GM19043 (cell line): Measurements from ENCODE around the gene ELL.
"Not testable (repeated sequence)": the region's sequence is repeated elsewhere in the genome, so short reads cannot be mapped to it uniquely, and the experiment has no call there.

Source experiments
- ATAC-seq: cut with Tn5 transposase; IDR thresholded peaks from one replicate; pipeline ENCODE4 v1.9.1; 2021; ENCODE audit warnings: low read depth; ENCODE audit not compliant: unreplicated experiment

Gene ELL

DNA sequence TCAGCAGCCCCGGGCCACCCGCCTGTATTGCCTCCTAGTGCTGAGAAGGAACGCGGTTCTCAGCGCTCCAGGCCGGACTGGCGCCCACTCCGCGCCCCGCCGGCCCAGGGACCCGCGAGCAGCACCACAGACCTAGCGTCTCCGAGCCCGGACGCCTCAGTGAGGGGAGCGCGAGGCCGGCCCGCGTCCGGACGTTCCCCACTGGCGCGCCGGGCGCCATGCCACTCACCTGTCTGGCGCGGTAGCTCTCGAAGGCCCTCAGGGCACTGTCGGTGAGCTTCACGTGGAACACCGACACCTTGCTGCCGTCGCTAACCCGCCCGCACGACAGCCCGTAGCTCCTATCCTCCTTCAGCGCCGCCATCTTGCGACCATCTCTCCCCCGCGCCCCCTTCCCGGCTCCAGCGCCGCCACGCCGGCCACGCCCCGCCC is at the start of gene ELL:
Gene ELL, minus strand, starts transcription at position 379 of the 432 bp plus-strand sequence. Its CDS starts 15 bp downstream, at position 364.
- no peak for ATAC-seq

DNA sequence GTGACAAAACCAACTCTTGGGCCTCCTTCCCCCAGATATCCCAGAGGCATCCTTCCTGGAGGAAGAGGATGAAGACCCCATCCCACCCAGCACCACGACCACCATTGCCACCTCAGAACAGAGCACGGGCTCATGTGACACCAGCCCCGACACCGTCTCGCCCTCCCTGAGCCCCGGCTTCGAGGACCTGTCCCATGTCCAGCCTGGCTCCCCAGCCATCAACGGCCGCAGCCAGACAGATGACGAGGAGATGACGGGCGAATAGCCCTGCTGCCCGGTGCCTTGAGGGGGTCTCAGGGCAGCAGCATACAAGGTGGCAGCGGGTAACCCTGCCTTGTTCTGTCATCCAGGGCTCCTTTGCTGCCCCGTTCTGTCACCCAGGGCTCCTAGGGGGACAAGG is 46.5 kb upstream of the ELL start:
- ATAC-seq = no peak

DNA sequence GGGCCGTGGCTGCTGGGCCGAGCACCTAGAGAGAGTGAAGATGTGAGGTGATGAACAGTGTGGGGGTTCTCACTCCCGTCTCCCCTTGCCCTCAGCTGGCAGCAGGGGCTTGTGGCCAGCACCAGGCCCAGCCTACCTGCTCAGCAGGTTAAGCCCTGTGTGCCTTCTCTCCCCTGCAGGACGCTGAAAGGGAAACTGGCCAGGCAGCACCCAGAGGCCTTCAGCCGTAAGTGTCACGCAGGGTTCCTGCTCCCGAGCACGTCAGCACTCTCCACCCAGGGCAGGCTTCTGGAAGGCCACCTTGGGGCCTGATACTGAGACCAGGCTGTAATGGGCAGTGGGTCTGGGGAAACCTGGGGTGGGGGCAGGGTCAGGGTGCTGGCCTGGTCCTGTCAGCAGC is 45.1 kb upstream of the ELL start:
- no peak for ATAC-seq

DNA sequence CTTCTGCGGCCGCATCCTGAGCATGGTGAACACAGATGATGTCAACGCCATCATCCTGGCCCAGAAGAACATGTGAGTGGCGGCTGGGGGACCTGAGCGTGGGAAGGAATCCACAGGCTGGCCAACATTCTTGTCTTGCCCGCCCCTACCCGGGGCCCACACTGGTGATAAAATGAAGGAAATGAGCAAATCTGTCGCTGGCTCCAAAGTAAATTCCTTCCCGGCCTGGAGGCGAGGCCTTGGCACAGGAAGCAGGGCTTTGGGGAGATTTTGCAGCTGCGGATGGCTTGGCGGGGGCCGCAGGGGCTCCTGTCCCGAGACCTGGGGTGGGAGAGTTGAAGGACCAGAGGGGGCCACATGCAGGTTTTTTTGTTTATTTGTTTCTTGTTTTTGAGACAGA is 40.2 kb upstream of the ELL start:
- ATAC-seq = no peak

DNA sequence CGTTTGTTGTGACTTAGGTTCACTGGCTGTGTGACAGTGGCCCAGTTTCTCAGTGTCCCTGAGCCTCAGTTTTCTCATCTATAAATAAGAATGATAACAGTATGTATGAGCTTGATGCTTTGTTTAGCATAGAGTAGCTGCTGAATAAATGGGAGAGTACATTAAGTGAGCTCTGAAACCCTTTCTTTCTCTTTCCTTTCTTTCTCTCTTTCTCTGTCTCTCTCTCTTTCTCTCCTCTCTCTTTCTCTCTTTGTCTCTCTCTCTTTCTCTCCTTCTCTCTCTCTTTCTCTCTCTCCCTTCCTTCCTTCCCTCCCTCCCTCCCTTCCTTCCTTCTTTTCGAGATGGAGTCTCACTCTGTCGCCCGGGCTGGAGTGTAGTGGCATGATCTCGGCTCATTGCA is 37.8 kb upstream of the ELL start:
- ATAC-seq = no peak

DNA sequence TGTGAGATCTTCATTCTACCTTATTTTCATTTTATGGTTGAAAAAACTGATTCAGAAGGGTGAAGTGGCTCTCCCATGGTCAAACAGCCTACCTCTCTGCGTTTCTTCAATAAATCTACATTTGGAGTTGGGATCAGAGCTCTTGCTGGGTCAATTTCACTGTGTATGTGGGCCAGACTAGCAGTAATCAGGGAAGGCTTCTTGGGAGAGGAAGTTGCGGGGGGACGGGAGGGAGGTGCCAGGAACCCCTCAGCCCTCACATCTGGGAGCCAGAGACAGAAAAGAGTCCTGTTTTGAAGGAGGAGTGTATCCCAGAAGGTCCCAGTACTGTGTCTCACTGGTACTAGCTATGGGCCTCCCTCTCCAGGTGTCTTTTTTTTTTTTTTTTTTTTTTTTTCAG is 36.7 kb upstream of the ELL start:
- no peak for ATAC-seq

DNA sequence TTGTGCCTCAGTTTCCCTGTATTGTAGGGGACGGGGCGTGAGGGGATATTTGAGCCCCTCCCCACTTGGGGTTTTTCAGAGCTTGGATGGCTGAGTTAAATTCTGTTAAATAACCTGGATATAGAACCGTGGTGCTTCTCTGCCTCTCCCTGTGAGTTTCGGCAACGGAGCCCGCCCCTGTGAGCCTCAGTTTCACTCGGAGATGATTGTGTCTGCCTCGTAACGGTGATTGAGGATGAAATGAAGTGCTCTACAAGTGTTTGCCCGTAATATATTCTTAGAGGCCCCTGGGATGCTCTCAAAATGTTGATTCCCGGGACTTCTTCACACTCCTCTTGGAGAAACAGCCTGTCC is 36.3 kb upstream of the ELL start:
- no peak for ATAC-seq

DNA sequence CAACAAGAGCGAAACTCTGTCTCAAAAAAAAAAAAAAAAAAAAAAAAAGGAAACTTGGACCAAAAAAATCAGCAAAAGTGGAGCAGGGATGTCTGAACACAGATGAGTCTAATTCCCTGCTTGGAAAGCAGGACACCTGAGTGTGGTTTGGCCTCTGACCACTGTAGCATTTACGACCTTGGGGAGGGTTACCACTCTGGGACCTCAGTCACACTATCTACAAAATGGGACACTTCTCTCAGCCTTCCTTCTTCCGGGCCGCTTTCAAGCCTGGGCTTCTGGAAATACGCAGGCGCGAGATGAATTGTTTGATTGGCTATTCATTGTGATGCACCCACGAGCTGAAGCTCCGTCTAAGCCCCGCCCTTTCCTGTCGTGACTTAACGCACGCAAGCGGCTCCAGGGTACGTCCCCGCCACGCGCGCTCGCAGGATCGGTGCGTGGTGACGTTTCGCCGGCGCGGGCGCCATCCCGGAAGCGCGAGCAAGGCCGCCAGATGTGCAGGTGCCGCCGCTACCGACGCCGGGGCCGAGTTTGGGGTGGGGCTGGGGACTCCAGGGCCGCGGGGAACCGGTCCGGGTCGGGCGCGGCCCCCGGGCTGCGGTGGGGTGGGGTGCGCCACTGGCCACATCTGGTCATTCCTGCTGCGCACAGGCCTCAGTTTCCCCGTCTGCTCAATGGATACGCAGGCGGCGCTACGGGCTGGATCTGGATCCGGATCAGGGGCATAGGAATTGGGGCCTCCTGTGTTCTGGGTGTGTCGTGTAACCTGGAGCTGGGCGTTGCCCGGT is 35.7 kb upstream of the ELL start, which contains the start of gene KXD1:
Gene KXD1, plus strand, starts transcription at position 460 of the 791 bp plus-strand sequence. CDS start 4,187 bp downstream, outside the sequence.
- ATAC-seq = peak; percentile 87

DNA sequence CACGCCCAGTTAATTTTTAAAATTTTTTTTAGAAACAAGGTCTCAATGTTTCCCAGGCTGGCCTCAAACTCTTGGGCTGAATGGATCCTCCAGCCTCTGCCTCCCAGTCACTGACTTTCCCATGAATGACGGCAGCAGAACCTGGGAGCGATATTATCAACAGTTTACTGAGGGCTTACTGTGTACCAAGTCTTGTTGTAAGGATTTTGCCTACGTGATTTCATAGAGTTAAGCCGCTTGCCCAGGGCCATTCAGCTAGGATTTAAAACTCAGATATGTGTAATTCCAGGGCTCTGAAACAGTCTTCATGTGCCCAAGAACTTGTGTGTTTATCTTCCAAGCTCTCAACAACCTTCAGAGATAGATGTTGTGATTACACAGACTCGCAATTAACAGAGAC is 29.8 kb upstream of the ELL start:
- no peak for ATAC-seq

DNA sequence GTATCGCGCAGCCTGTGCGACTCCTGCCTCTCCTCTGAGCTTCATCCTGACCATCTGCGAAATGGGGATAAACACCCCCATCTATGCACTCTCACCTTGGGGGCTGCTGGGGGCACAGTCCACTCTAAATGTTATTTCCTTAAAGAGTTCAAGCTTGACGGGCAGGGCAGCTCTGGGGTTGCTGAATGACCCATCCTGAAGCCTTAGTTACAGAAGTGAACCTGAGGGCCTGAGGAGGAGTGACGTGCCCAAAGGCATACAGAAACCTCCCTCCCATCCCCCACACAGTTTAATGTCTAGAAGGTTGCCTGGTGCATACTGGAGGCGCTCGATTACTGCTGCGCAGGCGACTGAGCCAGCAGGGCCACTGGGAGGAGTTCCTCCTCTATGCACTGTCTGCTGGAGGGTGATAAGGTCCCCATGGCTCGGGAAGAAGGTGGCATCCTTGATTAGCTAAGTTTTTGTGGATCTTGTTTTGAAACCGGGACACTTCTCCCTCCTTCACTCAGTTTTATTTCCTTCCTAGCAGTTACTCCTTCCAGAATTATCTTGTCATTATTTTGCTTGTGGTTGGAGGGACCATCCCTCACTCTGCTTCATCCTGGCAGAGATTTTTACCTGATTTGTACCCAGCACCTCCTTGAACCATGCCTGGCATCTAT is 22.1 kb upstream of the ELL start:
- ATAC-seq = peak; percentile 45

DNA sequence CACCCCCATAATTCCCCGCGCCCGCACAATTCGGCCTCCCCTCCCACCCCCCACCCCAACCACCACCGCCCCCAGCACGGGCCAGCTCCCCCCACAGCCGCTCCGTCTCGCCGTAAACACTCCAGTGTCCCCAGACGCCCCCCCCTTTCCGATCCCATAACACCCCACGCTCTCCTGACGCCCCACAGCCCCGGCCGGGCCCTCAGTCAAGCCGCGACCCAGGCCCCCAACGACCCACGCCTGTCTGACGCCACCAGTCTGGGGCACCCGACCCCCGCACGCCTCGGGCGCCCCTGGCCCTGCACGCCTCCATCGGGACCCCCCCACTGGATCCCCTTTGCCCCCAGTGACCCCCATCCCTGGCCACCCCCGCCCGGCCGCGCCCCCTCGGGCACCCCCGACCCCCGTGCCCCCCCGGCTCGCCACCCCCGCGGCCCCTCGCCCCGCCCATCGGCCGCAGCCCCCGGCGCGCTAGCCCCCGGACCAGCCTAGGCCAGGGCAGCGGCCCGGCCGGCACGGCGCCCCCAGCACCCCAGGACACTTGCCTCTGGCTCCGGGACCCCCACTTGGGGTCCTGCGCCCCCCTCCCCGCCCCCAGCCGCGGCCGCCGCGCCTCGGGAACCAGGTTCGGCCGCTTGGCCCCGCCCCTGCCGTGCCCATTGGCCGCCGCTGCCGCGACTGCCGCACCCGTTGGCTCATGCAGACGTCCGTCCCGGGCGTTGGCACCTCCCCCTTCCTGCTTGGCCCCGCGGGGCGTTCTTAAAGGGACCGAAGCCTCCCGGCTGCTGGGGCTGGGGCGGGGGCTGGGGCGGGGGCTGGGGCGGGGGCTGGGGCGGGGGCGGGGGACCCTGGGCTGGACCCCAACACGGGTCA is 21.3 kb upstream of the ELL start, which contains the start of gene FKBP8:
Gene FKBP8, minus strand, starts transcription at position 633 of the 873 bp plus-strand sequence. CDS start 1,603 bp downstream, outside the sequence.
- peak; percentile 72 for ATAC-seq

DNA sequence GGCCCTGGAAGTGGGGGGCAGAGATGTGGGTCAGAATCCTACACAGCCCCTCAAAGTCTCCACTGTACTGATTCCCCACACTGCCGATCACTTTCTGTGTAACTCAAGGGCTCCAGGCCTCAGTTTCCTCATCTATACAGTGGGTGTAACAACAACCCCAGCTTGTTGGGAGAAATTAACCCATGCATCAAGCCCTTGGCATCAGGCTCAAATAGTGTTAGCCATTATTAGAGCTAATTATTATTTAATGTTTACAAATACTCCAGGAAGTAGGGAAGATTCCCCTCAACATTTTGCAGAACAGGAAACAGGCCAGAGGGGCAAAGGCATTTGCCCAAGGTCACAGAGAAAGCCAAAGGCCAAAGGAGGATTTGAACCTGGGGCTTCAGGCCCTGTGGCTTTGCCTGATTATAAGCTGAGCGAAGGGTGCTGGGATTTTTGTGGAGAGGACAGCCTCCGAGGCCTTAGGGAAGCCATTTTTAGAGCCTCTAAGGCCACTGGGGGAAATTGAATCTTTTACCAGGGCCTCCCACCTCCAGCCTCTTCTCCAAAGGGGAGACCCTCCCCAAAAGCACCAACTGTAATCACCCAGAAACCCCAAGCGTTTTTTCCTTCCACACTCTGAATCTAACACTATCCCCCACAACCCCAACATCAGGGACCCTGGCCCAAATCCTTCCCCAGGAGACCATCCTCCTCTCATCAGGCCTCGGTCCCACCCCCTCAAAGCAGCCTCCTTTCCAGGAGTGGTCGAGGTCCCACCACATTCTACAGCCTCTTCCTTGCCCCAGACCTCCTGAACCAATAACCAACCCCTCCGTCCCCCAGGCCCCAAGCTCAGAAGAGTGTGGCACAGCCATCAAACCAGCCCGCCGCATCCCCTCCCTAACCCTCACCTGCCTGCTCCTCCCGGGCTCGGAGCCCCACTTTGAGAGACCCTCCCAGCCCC is 20.4 kb upstream of the ELL start:
- no peak for ATAC-seq

DNA sequence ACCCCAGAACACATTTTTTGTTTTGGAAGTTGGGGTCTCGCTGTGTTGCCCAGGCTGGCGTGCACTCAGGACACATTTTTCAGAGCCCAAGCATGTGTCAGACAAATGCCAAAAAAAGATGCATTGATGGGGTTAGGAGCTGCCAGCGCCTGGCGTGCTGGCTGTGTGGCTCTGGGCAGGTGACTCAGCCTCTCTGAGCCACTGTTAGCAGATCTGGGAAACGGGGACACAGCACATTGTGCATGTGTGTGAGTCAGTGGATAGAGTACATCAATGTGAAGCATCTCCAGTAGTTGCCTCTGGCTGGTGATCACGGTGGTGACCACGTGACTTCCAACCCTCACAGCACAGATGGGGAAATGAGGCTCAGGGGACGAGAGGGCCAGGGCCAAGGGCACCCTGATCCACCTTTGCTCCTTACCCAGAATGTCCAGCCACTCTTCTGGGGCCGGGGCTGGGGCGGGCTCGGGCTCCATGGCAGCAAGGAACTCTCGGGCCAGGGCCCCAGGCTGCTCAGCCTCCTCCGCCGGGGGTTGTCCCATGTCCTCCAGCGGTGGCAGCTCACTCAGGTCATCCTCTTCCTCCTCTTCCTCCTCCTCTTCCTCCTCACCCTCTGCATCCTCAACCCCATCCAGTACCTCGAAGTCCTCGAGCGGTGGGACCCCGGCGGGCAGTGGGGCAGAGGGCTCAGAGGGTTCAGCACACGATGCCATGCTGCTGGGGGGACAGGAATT is 19.6 kb upstream of the ELL start:
- ATAC-seq = no peak

DNA sequence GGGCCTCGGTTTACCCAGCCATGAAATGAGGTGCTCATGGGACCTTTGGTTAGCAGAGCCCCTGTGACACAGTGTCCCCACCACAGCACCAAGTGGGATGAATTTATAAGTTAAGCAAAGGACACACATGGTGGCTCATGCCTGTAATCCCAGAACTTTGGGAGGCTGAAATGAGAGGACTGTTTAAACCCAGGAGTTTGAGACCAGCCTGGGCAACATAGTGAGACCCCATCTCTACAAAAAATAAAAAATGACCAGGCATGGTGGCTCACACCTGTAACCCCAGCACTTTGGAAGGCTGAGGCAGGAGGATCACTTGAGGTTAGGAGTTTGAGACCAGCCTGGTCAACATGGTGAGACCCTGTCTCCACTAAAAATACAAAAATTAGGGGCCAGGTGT is 18.3 kb upstream of the ELL start:
- ATAC-seq = not testable (repeated sequence)

DNA sequence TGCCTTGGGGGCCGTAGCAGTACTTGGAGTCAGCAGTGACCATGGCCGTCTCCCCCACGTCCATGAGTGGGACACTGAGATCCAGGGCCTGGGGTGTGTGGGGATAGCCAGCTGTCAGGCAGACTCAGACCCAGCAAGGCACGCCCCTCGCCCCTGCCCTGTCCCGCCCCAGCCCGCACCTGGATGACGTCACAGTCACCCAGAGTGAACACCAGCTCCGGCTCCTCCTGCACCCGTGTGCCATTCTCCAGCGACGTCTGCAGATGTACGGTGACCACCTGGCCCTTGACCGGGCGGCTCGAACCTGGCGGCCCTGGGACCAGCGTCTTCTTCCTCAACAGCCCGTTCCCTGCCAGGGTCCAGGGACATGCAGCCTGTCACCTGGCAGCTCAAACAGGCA is 17.5 kb upstream of the ELL start:
- no peak for ATAC-seq

DNA sequence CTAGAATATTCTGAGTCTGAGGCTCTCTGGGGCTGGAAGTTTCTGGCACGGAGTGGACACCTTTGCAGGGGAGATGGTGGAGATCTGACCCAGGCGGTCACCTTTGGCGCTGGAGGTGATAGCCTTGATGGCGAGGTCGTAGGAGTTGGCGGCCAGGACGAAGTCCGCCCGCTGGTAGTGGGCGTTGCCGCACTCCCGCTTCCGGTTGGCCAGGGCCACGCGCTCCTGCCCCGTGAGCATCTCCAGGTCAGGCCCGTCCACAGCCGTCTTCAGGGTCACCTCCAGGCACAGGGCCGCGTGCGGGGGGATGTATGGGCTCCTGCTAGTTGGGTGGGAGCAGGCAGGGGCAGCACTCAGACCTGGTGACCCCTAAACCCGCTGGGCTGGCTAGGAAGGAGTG is 16.2 kb upstream of the ELL start:
- ATAC-seq = no peak

DNA sequence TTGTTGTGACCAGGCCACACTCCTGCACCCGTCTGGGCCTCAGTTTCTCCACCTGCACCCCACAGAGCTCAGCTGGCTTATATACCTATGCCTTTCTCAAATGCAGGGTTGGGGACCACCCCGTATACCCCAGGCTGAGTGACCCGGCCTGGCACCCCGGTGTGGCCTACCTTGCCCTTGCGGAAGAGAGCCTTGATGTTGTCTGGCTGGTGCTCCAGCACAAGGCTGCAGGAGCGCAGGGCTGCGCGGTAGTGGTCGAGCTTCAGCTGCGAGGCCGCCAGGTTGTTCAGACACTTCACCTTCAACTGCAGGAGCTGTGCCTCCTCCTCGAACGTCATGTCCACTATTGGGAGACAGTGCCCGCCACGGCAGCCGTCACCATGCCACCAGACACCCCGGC is 15.6 kb upstream of the ELL start:
- ATAC-seq = no peak

DNA sequence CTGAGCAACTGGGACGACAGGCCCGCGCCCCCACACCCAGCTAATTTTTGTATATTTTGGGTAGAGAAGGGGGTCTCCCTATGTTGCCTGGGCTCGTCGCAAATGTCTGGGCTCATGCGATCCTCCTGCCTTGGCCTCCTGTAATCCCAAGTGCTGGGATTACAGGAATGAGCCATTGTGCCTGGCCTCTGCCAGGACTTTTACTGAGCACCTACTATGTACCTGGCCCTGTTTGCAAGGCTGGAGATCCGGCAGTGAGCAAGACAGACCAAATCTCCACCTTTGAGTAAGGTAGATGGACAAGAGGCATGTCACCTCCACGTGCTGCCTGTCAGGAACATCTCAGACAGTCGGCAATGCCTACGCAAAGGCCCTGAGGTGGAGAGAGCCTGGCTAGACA is 14.6 kb upstream of the ELL start:
- no peak for ATAC-seq

DNA sequence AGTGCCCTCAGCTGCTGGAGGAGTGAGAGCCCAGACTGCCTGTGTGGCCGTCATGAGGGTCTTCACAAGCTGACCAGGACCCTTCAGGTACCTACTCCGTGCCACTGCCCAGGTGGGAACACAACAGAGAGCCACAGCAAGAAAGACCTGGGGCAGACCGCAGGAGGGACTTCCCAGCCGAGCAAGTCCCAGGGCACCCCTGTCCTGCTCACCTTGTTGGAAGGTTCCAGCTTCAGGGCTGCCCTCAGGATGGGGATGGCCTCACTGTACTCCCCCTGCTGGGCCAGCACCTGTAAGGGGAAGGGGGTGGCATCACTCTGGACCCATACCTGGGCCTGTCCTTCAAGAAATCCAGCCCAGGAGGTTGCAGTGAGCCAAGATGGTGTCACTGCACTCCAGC is 11.2 kb upstream of the ELL start:
- ATAC-seq = no peak
